Endodermal cell (in vitro differentiated cells): Measurements from ENCODE around the gene BAK1. TPM values are rescaled to one million over a fixed set of nuclear protein-coding genes. Genes with fewer than 3 reads are reported as not detected.
"Not testable (repeated sequence)": the region's sequence is repeated elsewhere in the genome, so short reads cannot be mapped to it uniquely, and the experiment has no call there.

Experiments
- DNase-seq: peaks from one replicate; pipeline ENCODE4 v3.0.0-alpha.2; 2017
- H3K27ac ChIP-seq: 2 replicates; pipeline ENCODE4 v1.5.1; 2013; ENCODE audit warnings: mild to moderate bottlenecking, low read depth, low read length, moderate library complexity
- H3K27me3 ChIP-seq: 2 replicates; pipeline ENCODE4 v1.6.1; 2013; ENCODE audit warnings: mild to moderate bottlenecking, low read length, moderate library complexity; ENCODE audit not compliant: insufficient read depth, control insufficient read depth, poor library complexity, severe bottlenecking
- H3K36me3 ChIP-seq: 2 replicates; pipeline ENCODE4 v1.7.0; 2013; ENCODE audit warnings: mild to moderate bottlenecking, low read length, moderate library complexity; ENCODE audit not compliant: control insufficient read depth, insufficient read depth
- H3K4me1 ChIP-seq: one replicate; pipeline ENCODE4 v1.7.0; 2013; ENCODE audit warnings: low read length; ENCODE audit not compliant: control insufficient read depth, insufficient read depth
- H3K4me3 ChIP-seq: 2 replicates; pipeline ENCODE4 v1.5.1; 2013; ENCODE audit warnings: mild to moderate bottlenecking, low read length, moderate library complexity
- H3K9ac ChIP-seq: 2 replicates; pipeline ENCODE4 v1.6.1; 2013; ENCODE audit warnings: mild to moderate bottlenecking, low read length, moderate library complexity; ENCODE audit not compliant: poor library complexity, severe bottlenecking; ENCODE audit errors: extremely low read depth
- H3K9me3 ChIP-seq: 2 replicates; pipeline ENCODE4 v1.6.1; 2013; ENCODE audit warnings: mild to moderate bottlenecking, low read length, moderate library complexity; ENCODE audit not compliant: control insufficient read depth
- H3K27ac Mint-ChIP-seq: 2 replicates; pipeline ENCODE4 v1.8.0; 2020; ENCODE audit warnings: mixed read lengths
- H3K27me3 Mint-ChIP-seq: 2 replicates; pipeline ENCODE4 v1.8.0; 2021; ENCODE audit warnings: mild to moderate bottlenecking, mixed read lengths; ENCODE audit not compliant: insufficient read depth
- H3K36me3 Mint-ChIP-seq: 2 replicates; pipeline ENCODE4 v1.8.0; 2020; ENCODE audit warnings: low read depth, mixed read lengths
- H3K4me1 Mint-ChIP-seq: 2 replicates; pipeline ENCODE4 v1.8.0; 2020; ENCODE audit warnings: mixed read lengths
- H3K4me3 Mint-ChIP-seq: 2 replicates; pipeline ENCODE4 v1.8.0; 2020; ENCODE audit warnings: mild to moderate bottlenecking, moderate library complexity, mixed read lengths
- H3K9me3 Mint-ChIP-seq: 2 replicates; pipeline ENCODE4 v1.8.0; 2020; ENCODE audit warnings: mild to moderate bottlenecking, mixed read lengths
- WGBS, 2 experiments: methylation state at CpG; one replicate each; pipeline versions ENCODE4 v1.1.5 to v1.1.7; 2013; ENCODE audit warnings: missing lambda C conversion rate in 2 of 2, mixed read lengths in 1 of 2; ENCODE audit not compliant: insufficient coverage in 1 of 2, insufficient read length in 1 of 2; 5-methylcytosine and 5-hydroxymethylcytosine counted together
- total RNA-seq, 2 donors: library from RNA; stranded (reverse); fragmentation: NEBNext Ultra II Directional in 1 of 2; extraction: Animal tissue kit (Norgen Biotek cat#: 25700) in 1 of 2; gene quantifications; 2 replicates in 1 of 2; 3 replicates in 1 of 2; pipeline ENCODE4 v1.2.1, GENCODE V29; 2021
- TF ChIP-seq, protein P1 (sequence below): fragments of 200-600 bp; sonication (generic); conservative IDR thresholded peaks from 2 replicates; pipeline ENCODE4 v1.5.0; 2021; ENCODE audit warnings: antibody characterized with exemption, mild to moderate bottlenecking

Gene BAK1
- total RNA-seq, 2 donors from 2014 or later = 39.9 to 41.2 TPM

DNA sequence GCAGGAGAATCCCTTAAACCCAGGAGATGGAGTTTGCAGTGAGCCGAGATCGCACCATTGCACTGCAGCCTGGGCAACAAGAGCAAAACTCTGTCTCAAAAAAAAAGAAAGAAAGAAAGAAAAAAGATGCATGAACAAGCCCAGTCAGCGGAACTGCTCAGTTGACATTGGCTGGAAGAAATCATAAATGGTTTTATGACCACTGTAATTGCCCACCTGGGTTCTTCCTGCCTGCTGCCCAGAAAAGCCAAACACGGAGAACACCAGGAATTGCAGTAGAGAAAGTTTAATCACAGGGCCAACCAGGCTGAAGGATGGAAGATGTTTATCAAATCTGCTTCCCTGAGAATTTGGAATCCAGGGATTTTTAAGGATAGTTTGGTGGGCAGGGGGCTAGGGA is 22.7 kb downstream of the BAK1 start:
- no peak overlapping the region for H3K27ac Mint-ChIP-seq
- peaks cover 3% of the 10 kb centered on the region for H3K27me3 Mint-ChIP-seq
- peaks cover 4% of the 10 kb centered on the region for H3K36me3 Mint-ChIP-seq
- Histone ChIP-seq H3K27ac (no peak overlapping the region), H3K4me1 (no peaks in the 10 kb centered on the region), H3K9ac (no peak overlapping the region), H3K27me3 (no peaks in the 10 kb centered on the region), H3K36me3 (no peaks in the 10 kb centered on the region), H3K4me3 (no peak overlapping the region), H3K9me3 (peaks cover 12% of the 10 kb centered on the region)
- 98% methylated on average over 4 of the region's 4 CpGs for WGBS, 2 experiments
- no peaks in the 10 kb centered on the region for H3K4me1 Mint-ChIP-seq
- H3K9me3 Mint-ChIP-seq = peaks cover 14% of the 10 kb centered on the region
- no peak overlapping the region for H3K4me3 Mint-ChIP-seq
- TF ChIP-seq, protein P1, sequence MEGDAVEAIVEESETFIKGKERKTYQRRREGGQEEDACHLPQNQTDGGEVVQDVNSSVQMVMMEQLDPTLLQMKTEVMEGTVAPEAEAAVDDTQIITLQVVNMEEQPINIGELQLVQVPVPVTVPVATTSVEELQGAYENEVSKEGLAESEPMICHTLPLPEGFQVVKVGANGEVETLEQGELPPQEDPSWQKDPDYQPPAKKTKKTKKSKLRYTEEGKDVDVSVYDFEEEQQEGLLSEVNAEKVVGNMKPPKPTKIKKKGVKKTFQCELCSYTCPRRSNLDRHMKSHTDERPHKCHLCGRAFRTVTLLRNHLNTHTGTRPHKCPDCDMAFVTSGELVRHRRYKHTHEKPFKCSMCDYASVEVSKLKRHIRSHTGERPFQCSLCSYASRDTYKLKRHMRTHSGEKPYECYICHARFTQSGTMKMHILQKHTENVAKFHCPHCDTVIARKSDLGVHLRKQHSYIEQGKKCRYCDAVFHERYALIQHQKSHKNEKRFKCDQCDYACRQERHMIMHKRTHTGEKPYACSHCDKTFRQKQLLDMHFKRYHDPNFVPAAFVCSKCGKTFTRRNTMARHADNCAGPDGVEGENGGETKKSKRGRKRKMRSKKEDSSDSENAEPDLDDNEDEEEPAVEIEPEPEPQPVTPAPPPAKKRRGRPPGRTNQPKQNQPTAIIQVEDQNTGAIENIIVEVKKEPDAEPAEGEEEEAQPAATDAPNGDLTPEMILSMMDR = no peak
- no peak for DNase-seq

DNA sequence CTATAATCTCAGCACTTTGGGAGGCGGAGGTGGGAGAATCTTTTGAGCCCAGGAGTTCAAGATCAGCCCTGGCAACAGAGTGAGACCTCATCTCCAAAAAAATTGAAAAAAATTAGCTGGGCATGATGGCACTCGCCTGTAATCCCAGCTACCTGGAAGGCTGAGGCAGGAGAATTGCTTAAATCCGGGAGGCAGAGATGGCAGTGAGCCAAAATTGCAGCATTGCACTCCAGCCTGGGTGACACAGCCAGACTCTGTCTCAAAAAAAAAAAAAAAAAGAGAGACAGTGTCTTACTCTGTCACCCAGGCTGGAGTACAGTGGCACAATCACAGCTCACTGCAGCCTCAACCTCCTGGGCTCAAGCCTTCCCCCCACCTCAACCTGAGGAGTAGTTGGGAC is 27.2 kb downstream of the BAK1 start:
- not testable (repeated sequence) for H3K27ac Mint-ChIP-seq, H3K4me1 ChIP-seq, H3K4me3 ChIP-seq, H3K27me3 ChIP-seq, H3K9me3 ChIP-seq, H3K27me3 Mint-ChIP-seq, H3K9ac ChIP-seq, H3K36me3 ChIP-seq, H3K36me3 Mint-ChIP-seq, H3K27ac ChIP-seq, H3K4me3 Mint-ChIP-seq, DNase-seq
- Mint-ChIP-seq H3K4me1 (peaks cover 17% of the 10 kb centered on the region), H3K9me3 (peaks cover 11% of the 10 kb centered on the region)
- WGBS, 2 experiments = 85 to 88% methylated on average over 3 of the region's 3 CpGs

DNA sequence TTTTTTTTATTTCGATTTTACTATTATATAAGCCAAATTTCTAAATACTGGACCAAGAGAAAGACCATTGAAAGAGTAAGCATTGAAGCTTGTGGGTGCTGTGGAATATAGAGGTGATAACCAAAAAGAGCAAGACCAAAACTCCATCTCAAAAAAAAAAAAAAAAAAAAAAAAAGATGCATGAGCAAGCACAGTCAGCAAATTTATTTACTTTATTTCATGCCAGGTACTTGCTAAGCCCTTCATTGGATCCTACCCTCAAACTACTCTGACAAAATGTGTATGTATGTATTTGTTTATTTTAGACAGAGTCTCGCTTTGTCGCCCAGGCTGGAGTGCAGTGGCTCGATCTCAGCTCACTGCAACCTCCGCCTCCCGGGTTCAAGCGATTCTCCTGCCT is 27.8 kb downstream of the BAK1 start:
- Histone ChIP-seq H3K9me3 (peaks cover 2% of the 10 kb centered on the region), H3K27me3 (no peaks in the 10 kb centered on the region), H3K36me3 (no peaks in the 10 kb centered on the region), H3K9ac (no peak overlapping the region), H3K4me1 (peaks cover 7% of the 10 kb centered on the region), H3K27ac (no peak overlapping the region), H3K4me3 (no peak overlapping the region)
- H3K27me3 Mint-ChIP-seq = no peaks in the 10 kb centered on the region
- no peak overlapping the region for H3K4me3 Mint-ChIP-seq
- no peaks in the 10 kb centered on the region for H3K36me3 Mint-ChIP-seq
- H3K27ac Mint-ChIP-seq = no peak overlapping the region
- H3K9me3 Mint-ChIP-seq = peaks cover 5% of the 10 kb centered on the region
- H3K4me1 Mint-ChIP-seq = peaks cover 21% of the 10 kb centered on the region
- DNase-seq = no peak
- TF ChIP-seq, protein P1 = no peak
- 93 to 94% methylated on average over 5 to 6 of the region's 7 CpGs for WGBS, 2 experiments

DNA sequence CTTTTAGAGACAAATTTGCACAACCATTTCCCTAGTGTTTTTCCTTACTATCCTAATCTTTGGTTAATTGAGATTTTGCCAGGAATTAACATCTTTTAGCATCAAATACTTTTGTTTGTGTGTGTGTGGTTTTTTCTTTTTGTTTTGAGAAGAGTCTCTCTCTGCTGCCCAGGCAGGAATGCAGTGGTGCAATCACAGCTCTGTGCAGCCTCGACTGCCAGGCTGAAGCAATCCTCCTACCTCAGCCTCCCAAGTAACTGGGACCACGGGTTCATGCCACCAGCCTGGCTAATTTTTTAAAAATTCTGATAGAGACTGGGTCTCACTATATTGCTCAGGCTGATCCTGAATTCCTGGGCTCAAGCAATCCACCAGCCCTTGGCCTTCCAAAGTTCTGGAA is 28.5 kb downstream of the BAK1 start:
- Histone ChIP-seq H3K4me3 (no peak overlapping the region), H3K9me3 (no peaks in the 10 kb centered on the region), H3K36me3 (no peaks in the 10 kb centered on the region), H3K27ac (no peak overlapping the region), H3K9ac (no peak overlapping the region), H3K4me1 (peaks cover 7% of the 10 kb centered on the region), H3K27me3 (no peaks in the 10 kb centered on the region)
- Mint-ChIP-seq H3K36me3 (no peaks in the 10 kb centered on the region), H3K9me3 (no peaks in the 10 kb centered on the region), H3K4me3 (no peak overlapping the region), H3K27me3 (no peaks in the 10 kb centered on the region), H3K27ac (peak overlapping the region; percentile 82), H3K4me1 (peaks cover 21% of the 10 kb centered on the region)
- TF ChIP-seq, protein P1 = no peak
- no peak for DNase-seq
- 67 to 94% methylated on average over 1 to 2 of the region's 2 CpGs for whole genome bisulfite sequencing, 2 experiments
